HTERT RPE-1 (cell line): ENCODE data around the gene EID2B.

Source experiments
- in situ Hi-C: fragments of 300-500 bp; cut with MboI; formaldehyde crosslinking; loops from 4 replicates; pipeline ENCODE4 v1.14.3; 2020; ENCODE audit warnings: low sequenced_read_pairs

EID2B gene, protein sequence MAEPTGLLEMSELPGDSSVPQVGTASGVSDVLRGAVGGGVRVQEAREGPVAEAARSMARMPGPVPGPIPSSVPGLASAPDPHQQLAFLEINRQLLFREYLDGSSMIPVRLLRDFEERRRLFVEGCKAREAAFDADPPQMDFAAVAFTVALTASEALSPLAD

DNA sequence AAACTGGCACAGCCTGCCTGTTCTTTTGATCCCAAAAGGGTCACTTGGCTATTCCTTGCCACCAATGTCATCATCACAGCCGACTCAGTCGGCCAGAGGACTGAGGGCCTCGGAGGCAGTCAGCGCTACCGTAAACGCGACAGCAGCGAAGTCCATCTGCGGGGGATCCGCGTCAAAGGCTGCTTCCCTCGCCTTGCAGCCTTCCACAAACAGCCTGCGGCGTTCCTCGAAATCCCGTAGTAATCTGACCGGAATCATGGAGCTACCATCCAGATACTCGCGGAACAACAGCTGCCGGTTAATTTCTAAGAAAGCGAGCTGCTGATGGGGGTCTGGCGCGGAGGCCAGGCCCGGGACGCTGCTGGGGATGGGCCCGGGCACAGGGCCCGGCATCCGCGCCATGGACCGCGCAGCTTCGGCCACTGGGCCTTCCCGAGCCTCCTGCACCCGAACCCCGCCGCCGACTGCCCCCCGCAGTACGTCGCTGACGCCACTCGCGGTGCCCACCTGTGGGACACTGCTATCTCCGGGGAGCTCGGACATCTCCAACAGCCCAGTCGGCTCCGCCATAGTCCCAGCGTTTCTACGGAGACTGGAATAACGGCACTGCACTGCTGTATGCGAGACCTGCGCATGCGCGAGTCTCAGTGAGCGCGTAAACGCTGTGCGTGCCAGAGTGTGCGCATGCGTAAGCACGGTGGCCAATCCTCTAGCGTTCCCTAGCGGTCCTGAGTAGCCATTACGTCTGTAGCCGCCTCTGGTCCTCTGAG is at the start of gene EID2B:
Gene EID2B, minus strand, starts transcription at position 620 of the 770 bp plus-strand sequence. Its CDS starts 50 bp downstream, at position 570.
- in situ Hi-C loops = no loop called here

DNA sequence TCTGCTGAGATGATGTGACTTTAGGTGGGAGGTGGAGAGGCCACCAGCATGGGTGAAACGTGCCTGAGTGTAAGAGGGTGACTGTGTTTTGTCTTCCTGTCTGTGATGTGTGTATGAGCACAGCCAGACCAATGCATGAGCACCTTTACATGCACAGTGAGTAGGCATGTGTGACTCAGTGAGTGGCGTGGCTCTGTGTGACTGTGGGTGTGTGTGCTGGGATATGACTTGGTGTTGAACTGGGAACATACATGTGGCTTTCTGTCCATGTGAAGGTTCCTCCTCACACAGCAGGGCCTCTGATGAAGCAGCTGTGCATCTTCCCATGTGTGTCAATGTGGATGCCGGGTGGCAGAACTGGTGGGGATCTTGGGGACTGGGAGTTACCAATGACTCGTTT is 49.8 kb upstream of the EID2B start:
- in situ Hi-C loops = no loop called here

DNA sequence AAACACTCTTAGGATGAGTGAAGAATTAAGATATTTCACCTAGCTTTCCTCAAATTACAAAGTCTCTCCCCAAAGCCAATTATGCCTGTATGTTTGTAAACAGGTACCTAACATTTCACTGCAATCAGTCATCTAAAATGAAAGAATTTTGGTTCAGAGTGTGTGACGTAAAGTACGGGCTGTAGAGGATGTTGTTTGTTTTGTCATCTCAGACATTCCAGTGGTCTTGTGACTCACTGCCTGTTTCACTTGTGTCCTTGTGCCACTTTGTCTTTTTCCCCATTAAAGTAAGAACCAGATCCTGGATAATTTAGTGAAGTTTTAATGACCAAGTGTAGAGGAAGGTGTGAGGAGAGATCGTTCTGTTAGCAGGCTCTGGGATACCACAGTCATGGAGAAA is 36.0 kb upstream of the EID2B start:
- in situ Hi-C loops = no loop called here

DNA sequence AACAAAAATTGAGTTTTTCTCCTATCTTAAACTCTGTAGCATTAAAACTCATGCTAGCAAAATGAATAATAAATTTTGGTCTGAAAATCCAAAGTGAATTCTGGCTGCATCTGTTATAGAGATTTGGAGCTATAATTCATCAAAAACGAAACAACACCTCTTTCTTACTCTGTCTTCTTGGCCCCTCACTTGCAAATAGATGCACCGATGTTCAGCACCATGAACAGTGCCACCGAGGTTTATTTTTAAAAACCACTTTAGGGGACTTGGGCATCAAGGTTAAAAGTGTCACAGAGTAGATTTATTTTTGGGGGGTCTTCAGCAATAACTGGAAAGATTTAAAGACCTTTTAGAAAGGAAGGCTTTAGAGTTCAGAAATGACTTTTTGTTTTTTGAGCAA is 33.4 kb upstream of the EID2B start:
- in situ Hi-C loops = no loop called here

DNA sequence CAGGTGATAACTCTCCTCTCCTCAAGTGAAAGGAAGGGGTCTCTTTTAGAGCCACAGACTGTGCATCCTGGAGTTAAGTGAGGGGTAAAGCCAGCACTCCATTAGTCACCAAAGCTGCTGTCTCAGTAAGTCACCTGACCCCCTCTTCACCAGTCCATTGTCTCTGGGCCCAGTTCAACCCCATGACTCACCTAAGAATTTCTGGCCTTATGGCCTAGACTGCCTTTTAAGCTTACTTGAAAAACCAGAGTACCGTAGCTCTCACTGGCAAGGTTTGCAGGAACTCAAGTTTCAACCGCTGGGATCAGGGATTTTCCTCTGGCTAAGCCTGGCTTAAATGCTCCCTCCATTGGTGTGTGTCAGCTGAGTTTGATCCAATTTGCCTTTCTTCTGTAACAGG is 30.8 kb upstream of the EID2B start:
- in situ Hi-C loops = no loop called here

DNA sequence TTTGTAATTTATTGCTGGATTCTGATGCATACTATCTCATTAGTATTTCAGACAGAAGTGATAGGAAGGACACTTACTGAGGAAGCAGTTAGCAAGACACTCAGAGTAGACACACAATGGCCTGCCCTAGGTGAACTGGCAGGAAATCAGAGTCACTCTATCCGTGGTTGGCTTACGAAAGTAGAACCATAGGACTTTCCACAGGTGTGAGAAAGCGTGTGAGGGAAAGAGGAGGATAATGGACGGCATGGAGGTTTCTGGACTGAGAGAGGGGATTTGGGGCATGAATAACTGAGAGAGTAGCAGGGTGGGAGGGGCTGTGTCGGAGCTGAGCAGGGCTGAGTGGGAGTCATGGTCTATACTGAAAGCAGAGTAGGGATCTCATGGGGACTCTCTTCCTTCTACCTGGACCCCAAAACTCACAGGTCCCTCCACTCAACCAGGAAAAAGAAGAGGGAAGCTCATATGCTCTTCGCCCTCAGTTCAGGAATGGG is 26.0 kb upstream of the EID2B start:
- in situ Hi-C loops = no loop called here

DNA sequence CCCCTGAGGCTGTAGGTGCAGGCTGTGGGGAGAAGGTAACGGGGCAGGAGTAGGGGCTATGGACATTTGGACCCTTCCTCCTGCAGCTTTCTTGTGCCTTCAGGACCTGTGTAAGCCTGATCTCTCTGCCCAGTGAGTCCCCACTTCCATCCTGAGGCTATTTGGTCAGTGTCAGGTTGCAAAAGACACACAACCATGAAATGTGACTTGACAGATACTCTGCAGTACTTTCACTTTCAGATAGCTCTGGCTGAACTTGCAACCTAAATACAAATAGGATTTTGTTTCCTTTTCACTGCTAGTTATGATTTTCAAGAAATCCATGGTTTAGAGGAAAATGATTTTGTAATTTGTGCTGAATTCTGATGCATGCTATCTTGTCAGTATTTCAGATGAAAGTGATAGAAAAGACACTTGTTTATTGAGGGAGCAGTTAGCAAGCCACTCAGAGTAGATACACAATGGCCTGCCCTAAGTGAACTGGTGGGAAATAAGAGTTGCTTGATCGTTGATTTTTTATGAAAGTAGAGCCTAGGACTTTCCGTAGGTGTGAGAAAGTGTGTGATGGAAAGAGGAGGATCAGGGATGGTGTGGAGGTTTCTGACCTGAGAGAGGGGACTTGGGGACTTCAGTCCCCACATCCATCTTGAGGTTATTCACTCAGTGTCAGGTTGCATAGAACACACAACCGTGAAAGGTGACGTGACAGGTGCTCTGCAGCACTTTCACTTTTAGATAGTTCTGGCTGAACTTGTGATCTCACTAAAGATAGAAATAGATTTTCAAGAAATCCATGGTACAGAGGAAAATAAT is 25.4 kb upstream of the EID2B start:
- in situ Hi-C loops = no loop called here

DNA sequence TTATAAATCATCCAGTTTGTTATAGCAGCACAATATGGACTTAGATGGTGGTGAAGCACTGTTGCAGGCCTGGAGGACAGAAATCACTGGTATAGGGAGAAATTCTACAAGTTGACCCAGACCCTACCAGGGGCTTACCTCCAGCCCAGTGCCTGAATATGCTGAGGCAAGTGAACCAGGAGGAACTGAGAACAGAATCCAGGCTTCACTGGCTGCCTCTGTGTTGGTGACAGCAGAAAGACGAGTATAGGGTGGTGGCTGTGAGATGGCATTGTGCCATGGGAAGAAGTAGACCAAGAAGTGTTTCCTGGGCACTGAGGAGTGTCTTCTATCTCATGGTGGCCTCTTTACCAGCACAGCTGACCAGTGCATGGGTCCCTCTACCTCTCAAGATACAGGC is 23.2 kb upstream of the EID2B start:
- in situ Hi-C loops = no loop called here

DNA sequence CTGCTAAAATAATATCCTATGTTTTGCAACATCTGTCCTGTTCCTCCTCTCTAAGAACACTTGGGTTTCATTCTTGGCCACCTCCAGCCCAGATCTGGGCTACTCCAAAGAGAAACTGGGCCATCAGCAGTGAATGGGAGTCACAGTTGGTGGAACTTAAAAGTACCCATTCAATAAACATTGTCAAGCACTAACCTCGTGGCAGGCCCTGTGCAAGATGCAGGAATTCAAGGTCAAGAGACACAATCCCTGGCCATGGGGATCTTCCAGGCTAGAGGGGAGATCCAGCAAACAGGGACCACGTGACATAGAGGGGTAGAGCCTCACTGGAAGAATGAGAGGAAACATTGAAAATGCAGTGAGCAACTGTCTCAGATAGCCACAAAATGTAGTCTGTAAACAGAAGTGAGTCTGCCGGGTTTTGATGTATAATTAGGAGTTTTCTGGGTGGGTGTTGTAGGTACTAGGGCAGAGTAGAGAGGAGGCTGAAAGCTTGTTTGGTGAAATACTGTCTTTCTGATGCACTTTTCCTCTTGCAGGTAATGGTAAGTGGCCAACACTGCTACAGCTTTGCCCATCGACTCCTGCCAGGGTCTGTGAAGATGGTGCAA is 22.2 kb upstream of the EID2B start:
- in situ Hi-C loops = no loop called here

DNA sequence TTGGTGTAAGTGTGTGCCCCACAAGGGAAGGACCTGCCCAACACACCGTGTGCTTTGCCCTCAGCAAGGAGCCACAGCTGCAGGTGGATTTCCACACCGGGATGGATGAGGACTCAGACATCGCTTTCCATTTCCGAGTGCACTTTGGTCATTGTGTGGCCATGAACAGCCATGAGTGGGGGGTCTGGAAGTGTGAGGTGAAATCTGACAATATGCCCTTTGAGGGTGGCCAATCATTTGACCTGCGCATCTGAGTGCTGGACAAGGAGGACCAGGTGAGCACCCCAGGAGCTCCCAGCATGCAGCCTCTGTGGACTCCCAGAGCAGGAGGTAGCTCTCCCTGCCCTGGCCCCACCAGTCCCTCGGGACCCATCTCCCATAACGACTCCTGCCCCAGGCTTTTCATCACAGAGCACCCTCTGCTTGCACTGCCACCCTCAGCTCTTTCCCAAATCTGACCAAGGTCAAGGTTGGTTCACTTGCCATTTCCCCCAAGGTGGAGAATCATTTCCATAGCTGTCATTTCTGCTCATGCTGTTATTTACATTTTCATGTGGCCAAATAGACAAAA is 20.5 kb upstream of the EID2B start:
- in situ Hi-C loops = no loop called here

DNA sequence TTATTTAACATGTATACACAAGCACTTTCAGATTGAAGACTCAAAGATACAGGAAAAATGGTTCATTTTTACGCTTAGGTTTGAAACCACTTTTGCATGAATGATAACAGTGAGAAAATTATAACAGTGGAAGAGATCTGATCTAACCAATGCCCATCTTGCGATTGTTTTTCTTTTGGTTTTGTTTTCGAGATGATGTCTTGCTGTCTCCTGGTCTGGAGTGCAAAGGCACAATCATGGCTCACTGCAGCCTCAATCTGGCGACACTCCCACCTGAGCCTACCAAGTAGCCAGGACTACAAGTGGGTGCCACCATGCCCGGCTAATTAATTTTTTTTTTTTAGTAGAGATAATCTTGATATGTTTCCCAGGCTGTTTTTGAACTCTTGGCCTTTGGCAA is 17.5 kb upstream of the EID2B start:
- in situ Hi-C loops = no loop called here

DNA sequence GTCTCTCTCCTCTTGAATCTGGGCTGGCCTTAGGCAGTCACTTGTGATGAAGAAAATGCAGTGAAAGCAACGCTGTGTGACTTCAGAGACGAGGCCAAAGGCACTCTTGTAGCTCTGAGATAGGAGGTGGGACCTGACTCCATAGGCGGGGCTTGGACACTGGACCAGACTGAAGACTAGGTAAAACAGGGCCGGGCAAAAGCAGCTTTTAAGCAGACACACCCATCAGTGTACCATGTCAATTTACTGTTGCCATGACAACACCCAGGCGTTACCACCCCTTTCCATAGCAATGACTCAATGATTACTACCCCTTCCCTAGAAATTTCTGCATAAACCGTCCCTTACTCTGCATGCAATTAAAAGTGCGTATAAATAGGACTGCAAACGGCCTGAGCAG is 13.9 kb upstream of the EID2B start:
- in situ Hi-C loops = no loop called here

DNA sequence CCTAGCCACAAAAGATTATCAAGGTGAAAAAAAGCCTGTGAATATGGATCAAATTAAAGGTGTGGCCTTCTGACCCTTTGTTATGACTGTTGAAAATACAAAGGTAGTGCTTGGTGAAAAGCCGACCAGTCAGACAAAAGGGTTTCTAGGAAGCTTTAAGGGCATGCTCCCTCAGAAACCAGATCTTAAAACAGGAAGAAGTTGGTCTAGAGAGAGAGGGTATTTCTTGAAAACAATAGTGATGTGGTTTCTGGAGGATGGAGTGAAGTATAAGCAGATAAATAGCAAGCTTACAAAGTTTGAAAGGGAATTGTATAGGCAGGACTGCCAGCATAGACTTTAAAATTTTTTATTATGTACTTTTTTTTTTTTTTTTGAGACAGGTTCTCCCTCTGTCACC is 12.3 kb upstream of the EID2B start:
- in situ Hi-C loops = no loop called here

DNA sequence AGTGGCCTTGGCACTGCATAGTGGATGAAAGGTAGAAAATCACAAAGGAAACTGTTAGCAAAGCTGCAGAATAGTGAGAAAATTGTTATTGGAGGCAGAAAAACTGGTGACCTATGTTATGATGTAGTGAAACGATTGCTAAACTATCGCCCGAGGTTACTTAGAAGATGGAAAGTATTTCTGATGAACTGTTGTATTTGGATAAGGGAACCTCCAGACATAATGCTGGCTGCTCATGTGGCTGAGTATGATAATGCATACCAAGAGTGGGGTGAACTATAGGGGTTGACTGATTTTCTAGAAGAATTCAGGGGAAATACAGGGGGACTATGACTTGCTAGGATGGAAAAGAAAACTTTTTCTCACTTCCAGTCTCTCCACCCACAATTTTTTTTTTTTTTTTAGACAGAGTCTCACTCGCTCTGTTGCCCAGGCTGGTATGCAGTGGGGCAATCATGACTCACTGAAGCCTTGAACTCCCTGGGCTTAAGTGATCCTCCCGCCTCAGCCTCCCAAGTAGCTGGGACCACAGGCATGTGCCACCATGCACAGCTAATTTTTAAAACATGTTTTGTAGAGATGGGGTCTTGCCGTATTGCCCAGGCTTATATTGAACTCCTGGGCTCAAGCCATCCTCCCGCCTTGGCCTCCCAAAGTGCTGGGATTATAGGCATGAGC is 11.7 kb upstream of the EID2B start:
- in situ Hi-C loops = no loop called here

DNA sequence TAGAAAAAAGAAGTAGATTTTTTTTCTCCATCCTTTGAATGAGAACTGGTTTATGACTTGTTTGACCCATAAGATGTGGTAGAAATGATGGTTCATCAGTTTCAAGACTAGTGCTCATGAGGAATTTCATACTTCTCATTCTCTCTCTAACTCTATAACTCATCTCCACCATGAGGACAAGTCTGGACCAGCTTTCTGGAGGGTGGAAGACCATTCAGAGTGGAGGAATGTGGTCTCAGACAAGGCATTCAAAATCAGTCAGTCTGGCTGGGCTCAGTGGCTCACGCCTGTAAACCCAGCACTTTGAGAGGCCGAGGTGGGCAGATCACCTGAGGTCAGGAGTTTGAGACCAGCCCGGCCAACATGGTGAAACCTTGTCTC is 10.8 kb upstream of the EID2B start:
- in situ Hi-C loops = no loop called here

DNA sequence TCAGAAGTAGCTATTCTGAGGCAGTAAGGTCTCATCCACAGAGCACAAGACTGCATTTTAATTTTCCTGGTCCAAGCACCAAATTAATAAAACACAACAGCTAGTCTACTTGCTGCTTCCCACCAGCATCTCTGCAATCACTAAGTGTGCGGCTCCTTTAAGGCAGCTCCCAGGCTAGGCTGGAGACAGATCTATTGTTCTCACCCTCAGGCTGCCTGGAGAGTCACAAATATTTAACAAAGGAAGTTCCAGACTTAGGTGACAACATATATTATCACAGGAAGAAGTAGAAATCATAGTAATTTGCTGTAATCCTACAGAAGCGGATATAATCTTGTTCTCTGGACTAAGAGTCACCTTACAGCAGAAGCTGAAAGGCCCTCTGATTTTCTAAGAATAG is 9.6 kb upstream of the EID2B start:
- in situ Hi-C loops = no loop called here

DNA sequence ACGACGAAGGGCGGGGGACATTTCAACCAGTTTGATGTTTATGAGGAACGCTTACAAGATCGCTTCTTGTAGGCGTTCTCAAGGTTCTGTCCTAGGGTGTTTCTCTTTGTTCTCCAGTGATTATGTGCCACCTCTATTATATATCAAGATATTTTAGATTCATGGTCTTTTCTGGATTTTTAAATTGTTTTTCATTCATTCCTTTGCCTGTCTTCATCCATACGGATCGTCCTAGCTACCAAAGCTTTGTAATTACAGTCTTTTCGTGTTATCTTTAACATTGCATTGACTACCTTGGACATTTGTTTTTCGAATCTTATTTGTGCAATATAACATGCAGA is 7.7 kb upstream of the EID2B start:
- in situ Hi-C loops = no loop called here

DNA sequence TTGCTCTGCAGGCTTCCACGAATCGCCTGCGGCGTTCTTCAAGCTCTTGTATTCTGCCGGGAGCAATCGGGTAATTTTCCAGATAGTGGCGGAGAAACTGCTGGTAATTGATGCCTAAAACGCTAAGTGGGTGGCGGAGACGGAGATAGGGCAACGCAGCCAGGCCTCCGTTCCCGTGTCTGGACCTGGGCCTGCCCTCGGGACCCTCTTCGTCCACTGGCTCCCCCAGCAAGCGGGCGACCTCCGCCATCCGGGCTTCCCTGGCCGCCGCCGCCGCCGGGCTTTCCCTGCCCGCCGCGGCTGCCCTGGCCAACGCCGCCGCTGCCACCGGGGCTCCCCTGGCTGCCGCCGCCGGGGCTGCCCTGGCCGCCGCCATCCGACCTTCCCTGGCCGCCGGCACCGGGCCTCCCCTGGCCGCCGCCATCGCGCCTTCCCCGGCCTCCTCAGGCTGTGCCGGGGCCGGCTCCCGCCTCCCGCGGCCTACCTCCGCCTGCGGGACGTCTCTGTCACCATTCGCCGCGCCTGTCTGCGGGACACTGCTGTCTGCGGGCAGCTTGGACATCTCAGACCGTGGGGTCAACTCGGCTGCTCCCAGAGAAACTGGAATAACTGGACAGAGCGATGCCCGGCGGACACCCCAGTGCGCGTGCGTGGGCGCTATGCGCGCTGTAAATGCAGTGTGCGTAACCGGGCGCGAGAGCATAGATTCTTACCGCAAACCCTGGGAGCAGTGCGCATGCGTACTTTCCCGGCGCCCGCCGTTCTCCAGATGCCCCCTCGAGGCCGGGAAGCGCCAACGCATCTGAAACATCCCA is 7.1 kb upstream of the EID2B start, which contains the start of gene EID2:
Gene EID2, minus strand, starts transcription at position 644 of the 815 bp plus-strand sequence. Its CDS starts 82 bp downstream, at position 562.
- in situ Hi-C loops = no loop called here

DNA sequence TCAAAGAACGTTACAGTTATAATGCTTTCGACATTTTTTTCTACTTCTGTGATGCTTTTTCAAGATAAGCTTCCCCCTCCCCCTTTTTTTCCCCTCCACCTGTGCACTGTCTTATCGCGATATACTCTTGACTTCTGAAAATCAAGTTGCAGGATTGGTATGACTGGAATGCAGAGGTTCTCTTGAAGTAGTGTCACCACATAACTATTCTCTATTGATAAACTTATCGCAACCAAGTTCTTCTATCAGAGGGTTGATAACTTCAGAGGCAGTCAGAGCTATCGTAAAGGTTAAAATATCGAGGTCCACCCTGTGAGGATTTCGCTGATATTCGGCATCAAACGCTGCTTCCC is 6.5 kb upstream of the EID2B start:
- in situ Hi-C loops = no loop called here

DNA sequence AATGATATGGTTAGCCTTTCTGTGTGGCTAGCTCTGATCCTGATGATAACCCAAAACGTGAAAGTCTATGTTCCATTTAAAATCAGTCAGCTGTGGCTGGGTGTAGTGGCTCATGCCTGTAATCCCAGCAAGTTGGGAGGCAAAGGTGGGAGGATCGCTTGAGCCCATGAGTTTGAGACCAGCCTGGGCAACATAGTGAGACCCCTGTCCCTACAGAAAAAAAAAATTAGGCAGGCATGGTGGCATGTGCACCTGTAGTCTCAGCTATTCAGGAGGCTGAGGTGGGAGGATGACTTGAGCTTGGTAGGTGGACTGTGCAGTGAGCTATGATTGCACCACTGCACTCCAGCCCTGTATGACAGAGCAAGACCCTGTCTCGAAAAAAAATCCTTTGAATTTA is 1.1 kb upstream of the EID2B start:
- in situ Hi-C loops = no loop called here
